Right lung (tissue), 10 donors: ENCODE measurements around the gene TEK. TPM values are rescaled to one million over a fixed set of nuclear protein-coding genes. Genes with fewer than 3 reads are reported as not detected.
"Not testable (repeated sequence)": the region's sequence is repeated elsewhere in the genome, so short reads cannot be mapped to it uniquely, and the experiment has no call there.

Experiments
- DNase-seq, 2 donors: peaks; one replicate each; pipeline ENCODE4 v3.0.0-alpha.2; 2013
- long read RNA-seq, 8 donors: transcript quantifications; one replicate each; lab custom pipeline, GENCODE V29; 2026
- polyA plus RNA-seq, 5 donors: library from polyadenylated mRNA; unstranded; fragments of 120-200 nt; gene quantifications; one replicate each; pipeline versions ENCODE4 v1.2.1 to v1.2.3, GENCODE V29; 2013; ENCODE audit warnings: inconsistent platforms in 1 of 5, low replicate concordance in 1 of 5; ENCODE audit not compliant: insufficient read length in 5 of 5, insufficient read depth in 1 of 5

TEK gene
- 10 to 100 TPM; 33.0 to 55.7 (median 52.6) TPM for polyA plus RNA-seq
- long read RNA-seq, donor 1, full-length matches to known transcripts, result 1 of 1 reads
- long read RNA-seq, donor 1, partial matches to known transcripts, result 0 of 1 reads
- long read RNA-seq, donor 1, other reads (novel, unspliced or antisense), result 0 of 1 reads
- long read RNA-seq, donor 2, partial matches to known transcripts, result 11 of 11 reads
- long read RNA-seq, donor 2, other reads (novel, unspliced or antisense), result 0 of 11 reads
- long read RNA-seq, donor 3, full-length matches to known transcripts, result 1 of 1 reads
- long read RNA-seq, donor 3, partial matches to known transcripts, result 0 of 1 reads
- long read RNA-seq, donor 3, other reads (novel, unspliced or antisense), result 0 of 1 reads
- long read RNA-seq, donor 4, full-length matches to known transcripts, result 1 of 22 reads
- long read RNA-seq, donor 4, partial matches to known transcripts, result 21 of 22 reads
- long read RNA-seq, donor 4, other reads (novel, unspliced or antisense), result 0 of 22 reads
- long read RNA-seq, donor 5, full-length matches to known transcripts, result 1 of 33 reads
- long read RNA-seq, donor 5, partial matches to known transcripts, result 32 of 33 reads
- long read RNA-seq, donor 5, other reads (novel, unspliced or antisense), result 0 of 33 reads
- long read RNA-seq, donor 6, full-length matches to known transcripts, result 1 of 20 reads
- long read RNA-seq, donor 6, partial matches to known transcripts, result 19 of 20 reads
- long read RNA-seq, donor 6, other reads (novel, unspliced or antisense), result 0 of 20 reads
- long read RNA-seq, donor 7, full-length matches to known transcripts, result 1 of 10 reads
- long read RNA-seq, donor 7, partial matches to known transcripts, result 9 of 10 reads
- long read RNA-seq, donor 7, other reads (novel, unspliced or antisense), result 0 of 10 reads
- long read RNA-seq, donor 8, partial matches to known transcripts, result 9 of 9 reads
- long read RNA-seq, donor 8, other reads (novel, unspliced or antisense), result 0 of 9 reads

DNA sequence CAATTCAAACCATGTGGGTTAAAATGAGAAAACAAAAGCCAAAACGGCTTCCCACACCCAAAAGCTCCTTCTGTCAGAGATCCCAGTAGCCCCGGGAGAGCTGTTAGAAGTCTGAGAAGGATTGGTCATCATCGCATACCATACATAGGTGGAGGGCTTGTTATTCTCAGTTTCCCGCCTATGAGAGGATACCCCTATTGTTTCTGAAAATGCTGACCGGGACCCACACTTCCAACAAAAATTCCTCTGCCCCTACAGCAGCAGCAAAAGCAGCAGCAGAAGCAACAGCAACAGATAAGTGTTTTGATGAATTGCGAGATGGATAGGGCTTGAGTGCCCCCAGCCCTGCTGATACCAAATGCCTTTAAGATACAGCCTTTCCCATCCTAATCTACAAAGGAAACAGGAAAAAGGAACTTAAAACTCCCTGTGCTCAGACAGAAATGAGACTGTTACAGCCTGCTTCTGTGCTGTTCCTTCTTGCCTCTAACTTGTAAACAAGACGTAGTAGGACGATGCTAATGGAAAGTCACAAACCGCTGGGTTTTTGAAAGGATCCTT, at the start of gene TEK:
Gene TEK, plus strand, starts transcription at position 245 of the 561 bp plus-strand sequence. CDS start 366 bp downstream, outside the sequence.
- no peak for DNase-seq

- DNase-seq, result no peak
Measured at GRCh38 chr9:27059412-27059811, 49.6 kb upstream of the TEK start.

DNA sequence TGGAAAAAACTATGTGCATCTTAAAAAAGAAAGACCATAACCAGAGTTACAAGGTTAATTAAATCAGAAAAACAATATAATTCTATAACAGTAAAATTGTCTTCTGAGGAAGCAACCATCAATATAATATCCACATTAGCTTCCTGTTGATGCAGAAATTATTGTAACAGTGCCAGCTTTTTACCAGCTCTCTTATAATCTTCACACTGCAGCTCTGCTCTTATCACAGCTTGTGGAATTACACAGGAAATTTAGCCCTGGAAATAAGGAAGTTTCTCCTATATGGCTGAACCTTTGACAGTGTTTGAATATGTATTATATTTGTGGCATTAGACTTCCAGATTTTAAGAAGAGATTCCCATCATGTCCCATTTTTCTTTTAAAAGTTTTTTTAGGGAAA, 49.1 kb upstream of the TEK start:
- DNase-seq, result peak in 1 of 2 donors; percentile 13

GRCh38 chr9:27065288-27065687, 43.7 kb upstream of the TEK start:
- no peak for DNase-seq

DNA sequence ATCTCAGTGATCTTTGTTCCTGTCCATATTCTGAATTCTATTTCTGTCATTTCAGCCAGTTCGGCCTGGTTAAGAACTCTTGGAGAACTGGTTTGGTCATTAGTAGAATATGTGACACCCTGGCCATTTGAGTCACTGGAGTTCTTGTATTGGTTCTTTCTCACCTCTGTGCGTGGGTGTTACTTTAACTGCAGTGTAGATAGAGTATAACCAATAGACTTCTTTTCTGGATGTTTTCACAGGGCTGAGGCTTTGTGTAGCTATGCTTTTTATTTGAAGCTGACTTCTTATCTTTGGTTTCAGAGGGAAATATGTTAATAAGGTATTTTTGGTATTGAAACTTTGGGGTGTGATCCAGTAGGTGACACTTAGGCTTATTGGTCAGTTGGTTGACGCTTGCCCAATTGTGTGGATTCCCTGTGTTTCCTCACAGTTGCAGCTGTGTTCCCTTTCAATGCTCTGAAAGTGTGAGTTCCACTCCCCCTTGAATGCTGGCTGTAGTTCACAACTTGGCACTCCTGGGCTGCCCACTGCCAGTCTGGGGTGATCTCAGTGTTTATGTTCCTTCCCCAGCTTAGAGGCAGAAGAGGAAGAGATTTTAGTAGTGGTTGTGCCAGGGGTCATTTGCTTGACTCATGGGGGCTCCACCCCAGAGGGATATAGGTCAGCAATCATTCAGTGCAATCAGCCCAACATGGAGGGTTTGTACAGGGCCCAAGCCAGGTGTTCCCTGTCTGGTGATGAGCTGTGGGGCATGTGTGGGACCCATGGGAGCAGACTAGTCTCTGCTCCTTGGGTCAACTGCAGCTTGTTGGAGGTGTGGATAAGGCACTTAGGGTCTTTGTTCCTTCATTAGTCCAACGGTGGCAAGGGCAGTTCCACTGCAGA, 34.9 kb upstream of the TEK start:
- DNase-seq, result no peak

- DNase-seq, result no peak
Measured at GRCh38 chr9:27078685-27079084, 30.3 kb upstream of the TEK start.

GRCh38 chr9:27085456-27085855, 23.6 kb upstream of the TEK start:
- DNase-seq, result no peak

GRCh38 chr9:27086818-27087680, 22.0 kb upstream of the TEK start:
- no peak for DNase-seq

DNA sequence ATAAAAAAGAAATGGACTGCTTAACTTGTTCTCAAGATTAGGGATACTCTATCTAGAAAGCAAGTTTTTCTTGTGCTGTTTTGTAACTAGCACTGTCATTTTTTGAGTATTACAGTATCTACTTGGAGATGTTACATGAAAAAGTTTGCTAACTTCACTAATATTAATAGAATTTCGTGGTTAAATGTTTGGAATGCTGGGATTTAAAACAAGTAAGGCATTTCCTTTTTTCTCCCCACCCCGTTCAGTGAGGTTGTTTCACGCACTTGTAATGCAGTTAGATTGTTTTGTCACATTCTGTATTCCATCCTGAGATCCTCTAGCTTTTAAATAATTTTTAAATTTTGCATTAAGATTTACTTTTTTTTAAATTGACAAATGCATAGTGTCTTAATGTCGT, 20.0 kb upstream of the TEK start:
- no peak for DNase-seq

DNA sequence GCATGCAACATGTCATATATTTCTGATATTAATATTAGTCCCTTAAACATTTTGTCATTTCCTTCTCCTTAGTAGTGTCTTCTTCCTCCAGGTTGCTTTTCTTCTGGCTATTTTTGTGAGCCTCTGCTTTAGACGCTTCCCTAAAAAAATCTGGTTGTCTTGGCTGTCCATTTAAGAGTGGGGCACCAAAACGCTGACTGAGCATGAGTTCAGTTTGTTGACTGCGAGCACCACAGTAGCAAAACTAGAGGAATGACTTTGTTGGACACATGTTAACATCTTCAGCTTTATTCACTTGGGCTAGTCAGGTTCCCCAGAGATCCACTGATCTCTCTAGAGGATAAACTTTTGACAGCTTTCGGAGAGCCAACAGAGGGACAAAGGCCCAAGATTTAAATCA, 19.3 kb upstream of the TEK start:
- no peak for DNase-seq

GRCh38 chr9:27090231-27090630, 18.8 kb upstream of the TEK start:
- DNase-seq, result no peak

GRCh38 chr9:27090711-27091110, 18.3 kb upstream of the TEK start:
- DNase-seq, result no peak

GRCh38 chr9:27092496-27092895, 16.5 kb upstream of the TEK start:
- DNase-seq, result not testable (repeated sequence)

DNA sequence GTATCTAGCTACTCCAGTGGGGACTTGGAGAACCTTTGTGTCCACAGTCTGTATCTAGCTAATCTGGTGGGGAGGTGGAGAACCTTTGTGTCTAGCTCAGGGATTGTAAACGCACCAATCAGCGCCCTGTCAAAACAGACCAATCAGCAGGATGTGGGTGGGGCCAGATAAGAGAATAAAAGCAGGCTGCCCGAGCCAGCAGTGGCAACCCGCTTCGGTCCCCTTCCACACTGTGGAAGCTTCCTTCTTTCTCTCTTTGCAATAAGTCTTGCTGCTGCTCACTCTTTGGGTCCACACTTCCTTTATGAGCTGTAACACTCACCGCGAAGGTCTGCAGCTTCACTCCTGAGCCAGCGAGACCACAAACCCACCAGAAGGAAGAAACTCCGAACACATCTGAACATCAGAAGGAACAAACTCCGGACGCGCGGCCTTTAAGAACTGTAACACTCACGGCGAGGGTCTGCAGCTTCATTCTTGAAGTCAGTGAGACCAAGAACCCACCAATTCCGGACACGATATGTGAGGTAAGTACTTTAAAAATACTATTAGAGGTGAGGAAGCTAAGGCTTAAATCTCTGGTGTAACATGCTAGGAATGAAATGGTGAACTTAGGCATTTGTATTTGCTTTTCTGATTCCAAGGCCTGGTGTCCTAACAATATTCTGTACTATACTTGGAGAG, 15.5 kb upstream of the TEK start:
- DNase-seq, result not testable (repeated sequence)

- no peak for DNase-seq
Measured at GRCh38 chr9:27094640-27095298, 14.3 kb upstream of the TEK start.

DNA sequence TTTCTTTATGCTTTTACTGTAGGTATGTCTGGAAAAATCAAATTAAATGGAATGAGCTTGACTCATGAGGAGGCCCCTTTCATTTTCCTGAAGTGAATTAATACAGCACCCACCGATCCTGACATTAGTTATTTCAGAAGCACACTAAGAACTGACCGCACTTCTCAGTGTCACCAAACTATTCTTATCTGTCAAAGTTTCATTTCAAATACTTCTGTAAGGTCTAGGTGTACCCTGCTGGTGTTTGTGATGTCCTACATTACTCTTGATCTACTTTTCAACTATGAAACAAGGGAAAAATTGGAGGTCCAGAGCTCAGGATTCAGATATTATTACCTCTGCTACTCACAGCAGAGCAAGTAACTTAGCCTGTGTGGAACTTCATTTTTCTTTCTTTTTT, 1.8 kb upstream of the TEK start:
- no peak for DNase-seq

- DNase-seq, result no peak
Measured at GRCh38 chr9:27109621-27110020, 596 bp downstream of the TEK start.

GRCh38 chr9:27110181-27110580, 1.2 kb downstream of the TEK start:
- DNase-seq, result no peak

GRCh38 chr9:27112235-27112634, 3.2 kb downstream of the TEK start:
- no peak for DNase-seq
